AG04450 (cell line): ENCODE data around the gene LIX1L. TPM values are rescaled to one million over a fixed set of nuclear protein-coding genes. Genes with fewer than 3 reads are reported as not detected.

Experiments
- CTCF ChIA-PET: fragments of 300-600, 350-600 bp; formaldehyde crosslinking; extraction: SDS; loops from one replicate; lab custom pipeline; 2022; ENCODE audit warnings: antibody characterized with exemption, inconsistent platforms; lab: Charles Lee
- POLR2A ChIA-PET: fragments of 350-600 bp; formaldehyde crosslinking; extraction: SDS; loops from one replicate; lab custom pipeline; 2021; ENCODE audit warnings: antibody characterized with exemption, inconsistent platforms; lab: Yijun Ruan, JAX
- DNase-seq: peaks from one replicate; pipeline ENCODE4 v3.0.0-alpha.2; 2011; ENCODE audit warnings: low read depth, low spot score
- H3K27ac ChIP-seq: one replicate; pipeline ENCODE4 v1.5.1; 2012; ENCODE audit warnings: low read depth, low read length, control low read depth
- H3K27me3 ChIP-seq: one replicate; pipeline ENCODE4 v1.6.0; 2012; ENCODE audit warnings: low read length; ENCODE audit not compliant: control insufficient read depth, insufficient read depth
- H3K4me3 ChIP-seq: 2 replicates; pipeline ENCODE4 v1.5.1; 2011; ENCODE audit warnings: mild to moderate bottlenecking, low read depth, low read length, control low read depth
- H3K9me3 ChIP-seq: 2 replicates; pipeline ENCODE4 v1.5.1; 2012; ENCODE audit warnings: low read length; ENCODE audit not compliant: control insufficient read depth, insufficient read depth
- polyA plus RNA-seq: library from polyadenylated mRNA; depleted of rRNA; stranded (reverse); fragments of >200 nt; gene quantifications from 2 replicates; pipeline ENCODE4 v1.2.3, GENCODE V29; 2011
- TF ChIP-seq, protein P1 (sequence below): IDR thresholded peaks from 2 replicates; pipeline ENCODE4 v1.5.1; 2011; ENCODE audit warnings: low read depth, low read length, control low read depth, inconsistent platforms

LIX1L gene
- polyA plus RNA-seq, 1 experiment, result 47.2 TPM

DNA sequence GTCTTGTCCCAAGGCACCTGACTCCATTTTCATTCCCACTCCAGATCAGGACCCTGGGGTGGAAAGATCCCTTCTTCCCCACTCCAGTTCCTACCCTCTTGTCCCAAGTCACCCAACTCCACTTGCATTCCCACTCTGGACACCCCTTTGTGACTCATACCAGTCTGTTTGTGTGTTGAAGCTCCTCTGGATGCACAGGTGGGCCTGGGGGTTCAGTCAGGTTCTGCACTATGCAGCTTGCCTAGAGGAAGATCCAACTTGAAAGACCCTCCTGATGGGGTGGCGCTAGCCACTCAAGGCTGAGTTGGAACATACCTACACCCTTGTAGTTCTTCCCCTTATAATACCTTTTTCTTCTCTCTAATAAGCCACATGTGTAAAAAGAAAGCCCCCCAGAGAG is 62.3 kb downstream of the LIX1L start:
- no peak overlapping the region for H3K4me3 ChIP-seq
- DNase-seq, result no peak
- ChIA-PET CTCF (interaction anchor here (2.2 kb wide), 1 partner anchor 14 kb away, joined by 18 read pairs; the partner anchor contains the start of gene ITGA10), POLR2A (interaction anchor here (1.0 kb wide), 1 partner anchor 12 kb away, joined by 7 read pairs; no protein-coding TSS in a partner anchor)
- H3K27me3 ChIP-seq, result no peaks in the 10 kb centered on the region
- no peaks in the 10 kb centered on the region for H3K9me3 ChIP-seq
- H3K27ac ChIP-seq, result no peak overlapping the region
- TF ChIP-seq, protein P1, sequence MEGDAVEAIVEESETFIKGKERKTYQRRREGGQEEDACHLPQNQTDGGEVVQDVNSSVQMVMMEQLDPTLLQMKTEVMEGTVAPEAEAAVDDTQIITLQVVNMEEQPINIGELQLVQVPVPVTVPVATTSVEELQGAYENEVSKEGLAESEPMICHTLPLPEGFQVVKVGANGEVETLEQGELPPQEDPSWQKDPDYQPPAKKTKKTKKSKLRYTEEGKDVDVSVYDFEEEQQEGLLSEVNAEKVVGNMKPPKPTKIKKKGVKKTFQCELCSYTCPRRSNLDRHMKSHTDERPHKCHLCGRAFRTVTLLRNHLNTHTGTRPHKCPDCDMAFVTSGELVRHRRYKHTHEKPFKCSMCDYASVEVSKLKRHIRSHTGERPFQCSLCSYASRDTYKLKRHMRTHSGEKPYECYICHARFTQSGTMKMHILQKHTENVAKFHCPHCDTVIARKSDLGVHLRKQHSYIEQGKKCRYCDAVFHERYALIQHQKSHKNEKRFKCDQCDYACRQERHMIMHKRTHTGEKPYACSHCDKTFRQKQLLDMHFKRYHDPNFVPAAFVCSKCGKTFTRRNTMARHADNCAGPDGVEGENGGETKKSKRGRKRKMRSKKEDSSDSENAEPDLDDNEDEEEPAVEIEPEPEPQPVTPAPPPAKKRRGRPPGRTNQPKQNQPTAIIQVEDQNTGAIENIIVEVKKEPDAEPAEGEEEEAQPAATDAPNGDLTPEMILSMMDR, result no peak

DNA sequence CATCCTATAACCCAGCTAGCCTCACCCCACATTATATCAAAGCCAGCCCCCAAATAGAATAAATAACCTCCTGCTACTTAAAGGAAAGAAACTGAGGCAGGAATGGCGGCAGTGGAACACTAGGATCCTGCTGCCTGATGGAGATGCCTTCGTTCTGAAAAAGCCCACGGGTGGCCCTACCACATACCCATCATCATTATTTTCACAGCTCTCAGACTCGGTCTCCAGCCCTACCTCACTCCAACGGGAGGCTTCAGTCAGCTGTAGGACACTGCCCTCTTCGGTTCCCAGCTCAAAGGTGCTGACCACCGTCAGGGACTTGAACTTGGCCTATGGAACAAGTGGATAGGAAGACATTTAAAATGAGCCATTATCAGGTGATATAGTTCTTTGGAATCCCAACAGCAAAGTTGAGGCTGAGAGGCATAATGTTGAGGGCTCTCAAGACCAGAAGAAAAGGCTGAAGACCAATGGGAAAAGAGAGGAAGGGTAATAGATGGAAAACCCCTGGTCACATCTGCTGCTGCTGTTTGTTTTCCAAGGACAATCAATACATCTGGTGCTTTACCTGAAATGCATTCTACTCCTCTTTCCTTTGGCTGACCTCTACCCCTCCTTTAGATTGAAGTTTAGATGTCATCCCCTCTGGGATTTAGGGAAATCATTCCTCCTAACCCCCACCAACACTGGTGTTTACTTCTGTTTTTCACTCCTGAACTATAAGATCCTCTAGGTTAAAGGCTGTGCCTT is 64.3 kb downstream of the LIX1L start:
- TF ChIP-seq, protein P1, result no peak
- no peak for DNase-seq
- Histone ChIP-seq H3K9me3 (no peaks in the 10 kb centered on the region), H3K4me3 (no peak overlapping the region), H3K27me3 (no peaks in the 10 kb centered on the region), H3K27ac (peak overlapping the region; percentile 99)
- POLR2A ChIA-PET, result interaction anchor here (2.4 to 2.5 kb wide), 2 partner anchors 25 to 35 kb away, joined by 15 to 25 read pairs; partner anchors contain the start of genes PEX11B and PIAS3
- CTCF ChIA-PET, result interaction anchor here (1.1 to 5.1 kb wide), 8 partner anchors 12 to 139 kb away, joined by 3 to 133 read pairs (median 20); partner anchors contain the start of genes ITGA10 and NUDT17

DNA sequence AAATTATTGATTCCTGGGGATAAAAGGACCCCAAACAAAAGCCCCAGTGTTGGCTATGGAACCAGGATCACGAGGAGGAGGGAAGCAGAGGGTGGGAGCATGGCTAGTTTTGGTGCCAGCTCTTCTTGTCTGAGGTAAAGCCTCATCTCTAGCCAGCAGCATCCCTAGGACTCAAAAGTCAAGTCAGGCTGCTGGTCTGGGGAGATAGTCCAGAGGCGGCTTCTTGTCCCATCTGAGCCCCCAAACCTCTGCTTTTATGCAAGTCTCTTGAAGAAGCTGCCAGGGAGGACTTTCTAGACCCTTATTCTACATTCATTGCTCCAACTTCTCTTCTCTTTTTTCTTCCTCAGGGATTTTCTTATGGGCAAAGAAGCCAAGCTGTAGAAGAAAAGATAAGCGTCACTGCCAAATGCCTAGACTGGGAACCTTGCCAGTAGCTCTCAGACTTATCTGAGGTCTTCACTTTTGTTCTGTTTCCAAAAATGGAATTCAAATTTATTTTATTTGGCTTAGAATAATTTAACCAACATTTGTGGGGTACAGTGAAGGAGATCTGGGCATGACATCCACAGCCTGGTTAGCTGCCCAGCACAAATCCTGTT is 65.2 kb downstream of the LIX1L start:
- POLR2A ChIA-PET, result interaction anchor here (0.6 to 2.5 kb wide), 10 partner anchors 16 to 111 kb away, joined by 3 to 25 read pairs (median 8); partner anchors contain the start of genes ANKRD34A, NUDT17, PEX11B and PIAS3
- Histone ChIP-seq H3K27me3 (no peaks in the 10 kb centered on the region), H3K9me3 (no peaks in the 10 kb centered on the region), H3K27ac (peak overlapping the region; percentile 99), H3K4me3 (peak overlapping the region; percentile 33)
- TF ChIP-seq, protein P1, result no peak
- peak; percentile 32 for DNase-seq
- CTCF ChIA-PET, result interaction anchor here (0.9 to 5.1 kb wide), 26 partner anchors 10 to 142 kb away, joined by 3 to 133 read pairs (median 10); partner anchors contain the start of genes ANKRD34A, ITGA10, NUDT17 and PEX11B

DNA sequence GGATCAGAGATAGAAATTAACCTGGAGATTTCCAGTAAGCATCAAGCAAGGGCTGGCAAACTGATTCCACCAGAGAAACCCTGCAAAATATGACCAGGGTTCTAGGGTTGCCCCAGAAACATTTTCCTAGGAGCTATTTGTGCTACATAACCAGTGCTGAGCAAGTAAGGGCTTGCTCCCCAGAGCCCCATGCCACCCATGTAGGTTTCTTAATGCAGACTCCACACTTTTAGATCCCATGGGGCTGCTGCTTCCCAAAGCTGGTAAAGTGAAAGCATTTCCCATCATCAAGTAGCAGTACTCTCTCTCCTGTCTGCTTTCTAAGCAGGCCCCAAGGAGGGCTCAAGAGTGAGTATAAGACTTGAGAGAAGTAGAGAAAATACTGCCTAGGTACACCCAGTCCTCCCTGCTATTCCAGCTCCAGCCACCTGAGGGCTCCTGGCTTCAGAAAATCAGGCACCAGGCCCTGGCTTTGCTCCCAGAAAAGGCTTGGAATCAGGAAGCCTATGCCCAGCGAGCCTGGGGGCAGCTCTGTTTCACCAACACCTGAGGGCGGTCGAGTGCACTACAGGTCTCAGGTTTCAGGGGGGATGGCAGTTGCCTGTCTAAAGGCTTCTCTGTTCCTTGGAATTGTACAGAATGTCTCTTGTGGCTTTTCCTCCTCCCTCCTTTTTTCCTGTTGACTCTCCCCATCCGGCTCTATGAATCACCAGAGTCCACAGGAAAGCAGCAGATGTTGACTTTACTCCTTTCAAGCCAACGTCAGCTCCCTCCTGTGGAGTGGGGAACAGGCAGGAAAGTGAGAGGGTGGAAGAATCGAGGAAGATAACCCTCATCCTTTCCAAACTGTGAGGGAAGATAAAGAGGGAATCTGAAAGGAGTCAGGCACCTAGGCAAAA is 66.0 kb downstream of the LIX1L start:
- peak overlapping the region; percentile 99 for H3K27ac ChIP-seq
- no peaks in the 10 kb centered on the region for H3K9me3 ChIP-seq
- CTCF ChIA-PET, result interaction anchor here (0.6 to 5.1 kb wide), 32 partner anchors 11 to 152 kb away, joined by 3 to 133 read pairs (median 8); partner anchors contain the start of genes ANKRD34A, ITGA10, NUDT17 and PEX11B
- TF ChIP-seq, protein P1, result peak; percentile 93
- POLR2A ChIA-PET, result interaction anchor here (0.6 to 2.5 kb wide), 11 partner anchors 13 to 112 kb away, joined by 3 to 25 read pairs (median 7); partner anchors contain the start of genes ANKRD34A, NUDT17, PEX11B and PIAS3
- DNase-seq, result peak; percentile 98
- H3K27me3 ChIP-seq, result no peaks in the 10 kb centered on the region
- peak overlapping the region; percentile 33 for H3K4me3 ChIP-seq
